Skeletal muscle cell (primary cell): ENCODE results near the gene GSTT2.
A peak's percentile ranks its signal among the peaks of the same experiment; 100 is the strongest.
"Not testable (repeated sequence)": the region's sequence is repeated elsewhere in the genome, so short reads cannot be mapped to it uniquely, and the experiment has no call there.

ENCODE experiments used
- DNase-seq: peaks from one replicate; pipeline ENCODE4 v3.0.0-alpha.2; 2010; ENCODE audit warnings: low read depth
- H3K4me3 ChIP-seq: 2 replicates; pipeline ENCODE4 v1.5.1; 2011; ENCODE audit warnings: low read depth, mild to moderate bottlenecking, control low read depth, low read length, moderate library complexity

The GSTT2 gene

DNA sequence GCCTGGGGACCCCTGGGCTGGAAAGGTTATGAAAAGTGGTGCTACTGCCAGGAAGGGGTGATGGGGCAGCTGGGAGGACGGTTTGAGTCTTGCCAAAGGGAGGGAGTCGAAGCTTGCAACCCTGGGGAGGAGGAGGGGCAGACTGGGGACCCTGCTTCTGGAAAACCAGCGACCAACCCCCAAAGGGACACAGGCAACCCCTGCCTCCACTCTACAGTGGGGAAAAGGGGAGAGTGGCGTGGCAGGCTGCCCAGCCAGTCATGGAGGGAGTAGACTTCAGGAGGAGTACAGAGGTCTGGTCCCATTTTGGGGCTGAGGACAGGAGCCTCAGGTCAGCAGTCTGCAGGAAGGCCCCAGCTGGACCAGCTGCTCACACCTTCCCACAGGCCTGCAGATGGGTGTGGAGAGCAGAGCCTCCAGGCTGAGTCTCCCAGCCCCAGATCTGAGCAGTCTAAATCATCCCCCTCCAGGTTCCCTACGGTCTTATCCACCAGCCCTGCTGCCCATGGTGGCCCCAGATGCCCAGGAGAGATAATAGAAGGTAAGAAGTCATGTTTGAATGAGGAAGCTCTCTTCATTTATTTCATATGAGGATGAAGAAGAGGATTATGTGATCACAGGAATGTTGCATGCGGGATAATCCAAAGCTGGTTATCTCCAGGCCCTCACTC, 9.0 kb upstream of the GSTT2 start:
- H3K4me3 ChIP-seq: no peak overlapping the region
- DNase-seq: no peak

- not testable (repeated sequence) for H3K4me3 ChIP-seq, DNase-seq
Observed at GRCh38 chr22:23971927-23972326, 8.0 kb upstream of the GSTT2 start.

DNA sequence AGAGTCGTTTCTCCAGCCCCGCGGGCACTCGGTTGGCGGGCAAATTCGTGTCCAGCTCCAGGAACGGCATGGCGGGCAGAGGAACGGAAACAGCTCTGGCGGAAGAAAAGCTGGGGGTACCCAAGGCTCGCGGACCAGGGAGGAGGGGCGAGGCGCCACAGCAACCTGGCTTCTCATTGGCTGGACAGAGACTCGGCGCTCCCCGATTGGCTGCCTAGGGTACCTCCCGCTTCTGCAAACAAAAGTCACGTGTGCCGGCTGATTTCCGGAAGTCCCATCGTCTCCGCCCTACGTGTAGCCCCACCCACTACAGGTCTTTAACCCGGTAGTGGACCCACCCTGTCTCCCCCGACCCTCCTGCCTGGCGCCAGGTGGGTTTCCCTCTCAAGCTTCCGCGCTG, 5.6 kb upstream of the GSTT2 start, which contains the start of gene DDT:
Gene DDT (minus strand): TSS at position 97 of the 400 bp plus-strand sequence. CDS start 27 bp downstream, at position 70.
- not testable (repeated sequence) for DNase-seq

DNA sequence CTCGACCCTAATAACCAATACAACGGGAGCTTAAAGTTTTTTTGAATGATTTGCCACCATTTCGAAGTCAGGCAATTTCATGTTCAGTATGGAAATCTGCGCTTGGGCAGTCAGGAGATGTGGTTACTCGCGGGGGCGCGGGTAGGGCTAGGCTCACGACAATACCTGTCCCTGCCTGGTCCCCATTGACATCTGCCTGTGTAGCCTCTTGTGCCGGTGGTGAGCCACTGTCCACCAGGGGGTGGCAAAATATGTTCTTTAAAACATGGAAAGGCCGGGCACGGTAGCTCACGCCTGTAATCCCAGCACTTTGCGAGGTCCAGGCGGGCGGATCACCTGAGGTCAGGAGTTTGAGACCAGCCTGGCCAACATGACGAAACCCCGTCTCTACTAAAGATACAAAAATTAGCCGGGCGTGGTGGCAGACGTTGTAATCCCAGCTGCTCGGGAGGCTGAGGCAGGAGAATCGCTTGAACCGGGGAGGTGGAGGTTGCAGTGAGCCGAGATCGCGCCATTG, 5.0 kb upstream of the GSTT2 start:
- H3K4me3 ChIP-seq, DNase-seq: not testable (repeated sequence)

More for the DNA sequence above, 5.6 kb upstream of the GSTT2 start, which contains the start of gene DDT:
- H3K4me3 ChIP-seq: not testable (repeated sequence)

GRCh38 chr22:23977304-23977703, 2.6 kb upstream of the GSTT2 start:
- not testable (repeated sequence) for H3K4me3 ChIP-seq, DNase-seq

DNA sequence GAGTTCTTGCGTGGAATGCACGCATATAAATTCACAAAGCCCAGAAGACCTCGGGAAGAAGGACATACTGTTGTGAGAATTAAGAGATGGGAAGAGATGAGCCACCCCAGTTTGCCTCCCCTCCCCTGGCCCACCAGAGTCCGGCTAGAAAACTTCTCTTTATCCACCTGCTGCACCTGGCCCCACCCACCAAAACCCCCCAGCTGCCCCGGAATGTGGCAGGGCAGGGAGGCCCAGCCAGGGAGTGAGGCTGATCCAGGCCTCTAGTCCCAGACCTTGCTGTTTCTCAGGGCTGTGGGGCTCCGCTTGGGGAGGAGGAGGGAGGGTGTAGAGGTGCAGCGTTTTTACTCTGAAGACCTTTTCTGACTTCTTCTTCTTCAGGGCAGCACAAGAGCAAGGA, 633 bp downstream of the GSTT2 start:
- DNase-seq, H3K4me3 ChIP-seq: not testable (repeated sequence)

- H3K4me3 ChIP-seq: no peak overlapping the region
- DNase-seq: no peak
Observed at GRCh38 chr22:23984430-23984829, 4.5 kb downstream of the GSTT2 start.

DNA sequence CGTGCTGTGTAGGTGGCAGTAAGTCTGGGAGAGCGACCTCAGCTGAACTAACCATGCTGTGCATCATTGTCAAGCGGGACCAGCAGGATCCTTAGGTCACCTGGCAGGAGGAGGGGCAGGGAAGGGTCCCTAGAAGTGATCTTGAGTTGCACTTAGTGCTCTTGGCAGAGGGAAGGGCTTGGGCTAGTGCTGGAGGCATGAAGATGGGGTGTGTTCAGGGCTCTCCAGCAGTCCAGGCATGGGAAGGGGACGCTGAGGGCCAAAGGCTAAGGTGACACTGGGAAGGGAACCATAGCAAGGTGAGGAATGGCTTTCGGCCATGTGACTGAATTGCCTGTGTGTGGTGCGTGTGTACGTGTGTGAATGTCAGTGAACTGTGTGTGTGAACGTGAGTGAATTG, 6.2 kb downstream of the GSTT2 start:
- not testable (repeated sequence) for H3K4me3 ChIP-seq, DNase-seq

DNA sequence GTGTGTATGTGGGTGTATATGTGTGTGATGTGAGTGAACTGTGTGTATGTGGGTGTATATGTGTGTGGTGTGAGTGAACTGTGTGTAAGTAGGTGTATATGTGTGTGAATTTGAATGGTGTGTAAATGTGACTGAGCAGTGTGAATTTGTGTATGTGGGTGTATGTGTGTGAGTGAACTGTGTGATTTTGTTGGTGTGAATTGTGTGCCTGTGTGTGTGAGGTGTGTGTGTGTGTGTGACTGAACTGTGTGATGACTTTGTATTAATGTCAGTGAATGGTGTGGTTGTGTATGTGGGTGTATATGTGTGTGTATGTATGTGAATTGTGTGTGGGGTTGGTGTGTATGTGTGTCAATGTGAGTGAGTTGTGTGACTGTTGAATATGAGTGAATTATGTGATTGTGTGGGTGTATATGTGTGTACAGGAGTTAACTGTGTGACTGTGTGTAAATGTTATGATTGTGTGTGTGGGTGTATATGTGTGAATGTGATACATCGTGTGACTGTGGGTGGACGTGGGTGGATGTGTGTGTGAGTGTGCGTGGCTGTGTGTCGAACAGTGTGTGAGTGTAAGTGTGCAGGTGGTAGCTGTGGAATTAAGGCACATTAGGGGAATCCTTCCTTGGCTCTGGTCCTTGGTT, 6.7 kb downstream of the GSTT2 start:
- DNase-seq, H3K4me3 ChIP-seq: not testable (repeated sequence)

DNA sequence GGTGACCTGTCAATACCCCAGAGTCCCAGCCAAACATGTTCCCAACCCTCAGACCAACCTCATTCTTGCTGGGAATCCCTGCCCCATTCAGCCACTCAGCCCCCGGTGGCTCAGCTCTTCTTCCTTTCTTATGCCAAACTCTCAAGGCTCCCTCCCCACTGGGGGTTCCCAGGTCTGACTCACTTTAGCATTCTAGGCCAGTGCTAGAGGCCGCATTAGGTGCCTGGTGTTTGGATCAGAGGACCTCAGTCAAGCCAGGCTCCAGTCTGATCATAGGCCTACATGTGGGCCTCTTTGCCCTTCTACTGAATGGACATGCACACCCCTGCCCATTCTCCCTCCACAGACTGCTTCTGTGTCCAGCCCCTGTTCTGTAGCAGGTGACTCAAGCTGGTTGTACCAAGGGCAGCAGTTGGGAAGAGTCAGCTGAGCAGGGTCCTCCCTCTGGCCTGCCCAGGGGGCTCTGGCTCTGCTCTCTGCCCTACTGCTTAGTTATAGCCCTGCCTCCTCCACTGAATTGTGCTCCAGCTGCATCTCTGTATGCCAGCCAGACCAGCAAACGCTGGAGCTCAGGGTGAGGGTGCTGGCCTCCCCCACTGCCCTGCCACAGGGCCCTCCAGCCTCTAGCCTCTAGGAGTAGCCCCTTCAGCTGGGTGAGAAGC, 9.8 kb downstream of the GSTT2 start:
- not testable (repeated sequence) for H3K4me3 ChIP-seq
- DNase-seq: peak; percentile 7

- DNase-seq, H3K4me3 ChIP-seq: not testable (repeated sequence)
Observed at GRCh38 chr22:23993080-23993479, 13.1 kb downstream of the GSTT2 start.

GRCh38 chr22:23993581-23994177, 13.7 kb downstream of the GSTT2 start:
- H3K4me3 ChIP-seq, DNase-seq: not testable (repeated sequence)

DNA sequence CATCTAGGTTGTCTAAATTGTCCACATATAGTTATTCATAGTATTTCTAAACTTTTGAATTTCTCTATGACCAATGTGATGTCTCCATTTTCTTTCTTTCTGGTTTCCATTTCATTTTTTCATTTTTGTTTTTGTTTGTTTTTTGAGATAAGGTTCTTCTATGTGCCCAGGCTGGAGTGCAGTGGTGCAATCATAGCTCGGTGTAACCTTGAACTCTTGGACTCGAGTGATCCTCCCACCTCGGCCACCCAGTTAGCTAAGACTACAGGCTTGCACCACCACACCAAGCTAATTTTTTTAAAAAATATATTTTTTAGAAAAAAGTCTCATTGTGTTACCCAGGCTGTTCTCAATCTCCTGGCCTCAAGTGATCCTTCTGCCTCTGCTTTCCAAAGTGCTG, 17.2 kb downstream of the GSTT2 start:
- H3K4me3 ChIP-seq: no peak overlapping the region
- no peak for DNase-seq

GRCh38 chr22:23999779-24000178, 19.8 kb downstream of the GSTT2 start:
- not testable (repeated sequence) for DNase-seq

DNA sequence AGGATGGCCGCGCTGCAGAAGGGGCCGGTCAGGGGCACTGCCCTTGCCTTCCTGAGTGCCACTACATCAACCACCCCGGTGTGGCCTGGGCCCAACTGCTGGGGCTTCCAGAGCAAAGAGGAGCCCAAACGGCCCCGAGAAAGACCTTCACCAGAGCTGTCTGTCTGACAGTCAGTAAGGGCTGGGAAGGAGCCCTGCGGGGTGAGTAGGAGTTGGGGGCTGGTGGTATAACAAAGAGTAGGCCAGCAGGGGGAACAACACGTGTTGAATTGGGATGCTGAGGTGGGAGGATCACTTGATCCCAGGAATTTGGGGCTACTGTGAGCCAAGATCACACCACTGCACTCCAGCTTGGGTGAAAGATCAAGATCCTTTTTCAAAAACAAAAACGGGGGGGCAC, 21.4 kb downstream of the GSTT2 start:
- H3K4me3 ChIP-seq: no peak overlapping the region
- DNase-seq: no peak

More at GRCh38 chr22:23999779-24000178, 19.8 kb downstream of the GSTT2 start:
- not testable (repeated sequence) for H3K4me3 ChIP-seq

- H3K4me3 ChIP-seq: no peak overlapping the region
Observed at GRCh38 chr22:24002272-24002671, 22.3 kb downstream of the GSTT2 start.

DNA sequence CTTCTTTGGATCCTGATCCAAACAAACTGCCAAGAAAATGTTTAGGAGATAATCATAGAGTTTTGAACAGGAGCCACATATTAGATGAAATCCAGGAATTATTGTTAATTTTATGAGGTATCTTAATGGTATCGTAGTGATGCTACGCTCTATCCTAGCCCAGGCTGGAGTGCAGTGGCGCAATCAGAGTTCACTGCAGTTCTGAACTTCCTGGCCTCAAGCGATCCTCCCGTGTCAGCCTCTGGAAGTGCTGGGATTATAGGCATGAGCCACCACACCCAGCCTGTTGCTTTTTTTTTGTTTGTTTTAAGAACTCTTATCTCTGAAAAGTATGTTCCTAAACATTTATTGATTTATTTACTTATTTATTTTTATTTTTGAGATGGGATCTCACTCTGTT, 22.9 kb downstream of the GSTT2 start:
- no peak for DNase-seq
- no peak overlapping the region for H3K4me3 ChIP-seq

More at GRCh38 chr22:24002272-24002671, 22.3 kb downstream of the GSTT2 start:
- no peak for DNase-seq

GRCh38 chr22:24003887-24004286, 24.0 kb downstream of the GSTT2 start:
- H3K4me3 ChIP-seq: no peak overlapping the region
- DNase-seq: no peak

- no peak for DNase-seq
- no peak within 1 kb of the TSS for H3K4me3 ChIP-seq
Observed at GRCh38 chr22:24005201-24005600, 25.3 kb downstream of the GSTT2 start, which contains the start of gene GSTT4. TSS of gene GSTT4 (minus strand) at chr22:24005453. CDS start at chr22:24005356, 97 bp downstream.
